Measurements from ENCODE around the gene TNFRSF13B. TPM values are rescaled to one million over a fixed set of nuclear protein-coding genes. Genes with fewer than 3 reads are reported as not detected.
A peak's percentile ranks its signal among the peaks of the same experiment; 100 is the strongest.

TNFRSF13B gene
- polyA plus RNA-seq, 1 of the 3 experiments (the other 2 are of a cell fraction) = not detected

DNA sequence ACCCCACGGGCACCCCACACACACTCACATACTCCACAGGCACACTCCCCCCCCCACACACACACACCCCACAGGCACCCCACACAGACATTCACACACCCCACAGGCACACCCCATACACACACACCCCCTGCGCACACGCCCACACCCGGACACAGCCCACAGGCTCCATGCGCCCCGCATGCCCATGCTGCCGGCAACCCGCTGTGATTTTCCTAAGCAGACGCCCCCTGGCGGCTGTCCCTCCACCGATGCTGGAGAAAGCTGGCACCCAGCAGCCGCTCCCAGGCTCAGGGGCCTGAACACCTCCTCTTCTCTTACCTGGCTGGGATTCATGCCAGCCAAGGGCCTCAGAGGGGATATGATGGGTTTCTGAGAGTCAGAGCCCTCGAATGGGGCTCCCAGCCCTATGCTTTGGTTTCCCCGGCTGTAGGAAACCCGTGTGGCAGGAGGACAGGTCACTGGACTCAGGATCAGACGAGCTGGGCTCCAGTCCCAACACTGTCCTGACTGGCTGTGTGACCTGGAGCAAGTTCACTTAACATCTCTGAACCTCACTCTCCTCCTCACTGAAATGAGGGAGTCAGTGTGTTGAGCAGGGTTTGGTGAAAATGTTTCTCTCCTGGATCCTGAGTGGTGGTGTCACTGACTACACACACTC is 19.6 kb upstream of the TNFRSF13B start (continued):
- no peak for TF ChIP-seq EZH2phosphoT487 (IDR thresholded peaks at IDR 0.05; ENCODE audit: borderline replicate concordance, low read depth)
- TF ChIP-seq GABPA (IDR thresholded peaks at IDR 0.05; ENCODE audit: low read depth) = no peak
- TF ChIP-seq SIN3A (IDR thresholded peaks at IDR 0.05; ENCODE audit: borderline replicate concordance, low read depth, low read length) = no peak
- peak; percentile 82 for TF ChIP-seq SMC3 (IDR thresholded peaks at IDR 0.05; ENCODE audit: low read depth, low read length)
- TF ChIP-seq EP300 (IDR thresholded peaks at IDR 0.05; ENCODE audit: borderline replicate concordance in 1 of 2, low read depth in 1 of 2, low read length in 1 of 2) = no peak

DNA sequence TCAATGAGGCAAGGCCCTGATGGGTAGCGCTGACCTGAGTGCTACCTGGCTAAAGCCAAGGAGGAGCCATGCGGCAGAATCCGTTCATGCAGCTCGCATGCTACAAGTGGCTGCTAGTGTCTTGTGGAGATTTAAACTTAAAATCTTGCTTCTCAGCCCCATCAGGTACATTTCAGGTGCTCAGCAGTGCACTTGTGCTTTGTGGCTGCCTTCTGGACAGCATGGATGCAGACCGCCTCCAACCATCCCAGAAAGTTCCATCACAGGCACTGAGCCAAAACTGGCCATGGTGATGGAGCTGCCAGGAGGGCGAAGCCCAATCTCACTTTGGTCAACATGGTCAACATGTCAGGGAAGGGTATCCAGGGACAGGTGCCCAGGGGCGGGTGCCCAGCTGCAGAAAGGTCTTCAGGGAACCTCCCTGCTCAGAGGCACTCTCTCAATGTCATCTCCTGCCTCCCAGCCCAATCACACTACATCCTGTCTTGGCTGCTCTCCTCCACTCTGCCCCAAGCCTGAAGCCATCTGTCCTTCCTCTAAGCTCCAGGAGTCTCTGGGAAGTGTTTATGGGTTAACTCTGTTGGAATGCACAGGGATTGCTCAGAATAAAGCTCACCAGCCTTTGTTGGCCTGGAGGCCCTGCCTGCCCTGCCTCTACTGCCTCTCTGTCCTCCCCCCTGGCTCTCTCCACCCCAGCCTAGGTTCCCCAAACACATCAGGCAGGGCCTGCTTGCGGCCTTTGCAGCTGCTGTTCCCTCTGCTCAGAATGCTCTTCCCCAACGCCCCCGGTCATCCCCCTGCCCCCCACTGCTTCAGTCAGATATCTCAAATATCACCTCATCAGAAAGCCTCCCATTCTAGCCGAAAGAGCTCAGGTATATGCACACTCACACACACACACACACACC is 18.3 kb upstream of the TNFRSF13B start:
- 80% methylated on average over 8 of the region's 11 CpGs for WGBS (ENCODE audit: low lambda C conversion rate)
- ChIA-PET CTCF (interaction anchor here (0.8 to 4.7 kb wide), 10 partner anchors 9 to 652 kb away, joined by 3 to 38 read pairs (median 3); partner anchors contain the start of gene MPRIP), POLR2A (no interaction called here)

DNA sequence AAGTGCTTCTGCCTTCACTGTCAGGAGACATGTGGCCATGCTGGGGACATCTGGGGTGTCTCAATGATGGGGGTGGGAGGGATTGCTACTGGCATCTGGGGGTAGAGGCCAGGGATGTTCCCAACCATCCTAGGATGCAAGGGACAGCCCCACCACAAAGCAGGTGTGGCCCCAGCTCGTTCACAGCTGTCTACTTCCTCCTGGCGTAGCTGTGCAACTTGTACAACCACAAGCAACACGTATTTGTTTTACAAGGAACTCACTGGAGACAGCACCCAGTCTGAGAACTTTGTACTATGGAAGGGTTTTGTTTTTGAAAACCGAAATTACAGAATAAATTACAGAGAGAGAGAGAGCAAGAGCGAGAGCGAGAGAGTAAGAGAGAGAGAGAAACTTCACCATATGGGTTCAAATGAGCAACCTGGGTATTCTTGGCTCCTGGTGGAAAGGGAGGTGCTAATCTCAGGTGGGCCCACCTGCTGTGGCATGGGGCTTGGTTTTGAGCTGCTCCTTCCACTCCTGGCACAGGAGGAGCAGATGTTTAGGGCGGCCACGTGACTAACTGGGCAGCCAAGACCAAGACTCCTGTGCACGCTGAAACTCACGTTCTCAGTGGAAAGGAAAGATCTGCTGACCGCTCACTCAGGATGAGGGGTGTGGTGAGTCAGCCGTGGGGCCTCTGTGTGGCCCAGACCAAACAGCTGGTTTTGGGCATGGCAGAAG is 17.5 kb upstream of the TNFRSF13B start:
- no peak for DNase-seq
- Histone ChIP-seq H3K4me2 (no peak overlapping the region), H3K27ac (ENCODE audit: low read depth in 2 of 2, low read length in 1 of 2) (no peak overlapping the region), H3K9me3 (no peaks in the 10 kb centered on the region), H3F3A (replicated peaks; ENCODE audit: insufficient read depth) (peaks cover 4% of the 10 kb centered on the region), H3K4me3 (ENCODE audit: low read depth in 2 of 2, low read length in 1 of 2) (no peak overlapping the region), H3K9ac (no peak overlapping the region), H3K4me1 (ENCODE audit: control insufficient read depth in 1 of 2, insufficient read depth in 2 of 2, low read depth in 1 of 2, low read length in 1 of 2) (no peaks in the 10 kb centered on the region), H3K9me2 (no peaks in the 10 kb centered on the region), H4K20me1 (ENCODE audit: insufficient read depth) (no peaks in the 10 kb centered on the region), H3K79me2 (ENCODE audit: insufficient read depth) (no peaks in the 10 kb centered on the region), H2AFZ (ENCODE audit: low read depth) (no peak overlapping the region), H3K27me3 (ENCODE audit: insufficient read depth) (peaks cover 6% of the 10 kb centered on the region), H3K36me3 (replicated peaks in 1 of 2; ENCODE audit: control insufficient read depth in 1 of 2, insufficient read depth in 2 of 2, low read length in 1 of 2) (no peaks in the 10 kb centered on the region)
- ChIA-PET CTCF (interaction anchor here (1.0 to 4.7 kb wide), 5 partner anchors 8 to 175 kb away, joined by 3 to 38 read pairs (median 3); no protein-coding TSS in a partner anchor), POLR2A (no interaction called here)
- TF ChIP-seq SMC3 (IDR thresholded peaks at IDR 0.05; ENCODE audit: low read depth, low read length) = no peak
- TF ChIP-seq RFX5 (IDR thresholded peaks at IDR 0.05; ENCODE audit: low read length) = no peak
- no peak for TF ChIP-seq EP300 (IDR thresholded peaks at IDR 0.05; ENCODE audit: borderline replicate concordance in 1 of 2, low read depth in 1 of 2, low read length in 1 of 2)
- TF ChIP-seq, protein P1, sequence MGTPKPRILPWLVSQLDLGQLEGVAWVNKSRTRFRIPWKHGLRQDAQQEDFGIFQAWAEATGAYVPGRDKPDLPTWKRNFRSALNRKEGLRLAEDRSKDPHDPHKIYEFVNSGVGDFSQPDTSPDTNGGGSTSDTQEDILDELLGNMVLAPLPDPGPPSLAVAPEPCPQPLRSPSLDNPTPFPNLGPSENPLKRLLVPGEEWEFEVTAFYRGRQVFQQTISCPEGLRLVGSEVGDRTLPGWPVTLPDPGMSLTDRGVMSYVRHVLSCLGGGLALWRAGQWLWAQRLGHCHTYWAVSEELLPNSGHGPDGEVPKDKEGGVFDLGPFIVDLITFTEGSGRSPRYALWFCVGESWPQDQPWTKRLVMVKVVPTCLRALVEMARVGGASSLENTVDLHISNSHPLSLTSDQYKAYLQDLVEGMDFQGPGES (IDR thresholded peaks at IDR 0.05; ENCODE audit: low read depth, low read length) = no peak
- TF ChIP-seq MXI1 (IDR thresholded peaks at IDR 0.05; ENCODE audit: low read depth, low read length) = no peak
- no peak for TF ChIP-seq EZH2phosphoT487 (IDR thresholded peaks at IDR 0.05; ENCODE audit: borderline replicate concordance, low read depth)
- WGBS (ENCODE audit: low lambda C conversion rate) = 72% methylated on average over 9 of the region's 12 CpGs

More for the DNA sequence above, 18.3 kb upstream of the TNFRSF13B start:
- H2AFZ ChIP-seq (ENCODE audit: low read depth) = no peak overlapping the region
- H3K9me2 ChIP-seq = no peaks in the 10 kb centered on the region
- no peaks in the 10 kb centered on the region for H3K9me3 ChIP-seq
- H3K9ac ChIP-seq = no peak overlapping the region
- TF ChIP-seq, protein P2, sequence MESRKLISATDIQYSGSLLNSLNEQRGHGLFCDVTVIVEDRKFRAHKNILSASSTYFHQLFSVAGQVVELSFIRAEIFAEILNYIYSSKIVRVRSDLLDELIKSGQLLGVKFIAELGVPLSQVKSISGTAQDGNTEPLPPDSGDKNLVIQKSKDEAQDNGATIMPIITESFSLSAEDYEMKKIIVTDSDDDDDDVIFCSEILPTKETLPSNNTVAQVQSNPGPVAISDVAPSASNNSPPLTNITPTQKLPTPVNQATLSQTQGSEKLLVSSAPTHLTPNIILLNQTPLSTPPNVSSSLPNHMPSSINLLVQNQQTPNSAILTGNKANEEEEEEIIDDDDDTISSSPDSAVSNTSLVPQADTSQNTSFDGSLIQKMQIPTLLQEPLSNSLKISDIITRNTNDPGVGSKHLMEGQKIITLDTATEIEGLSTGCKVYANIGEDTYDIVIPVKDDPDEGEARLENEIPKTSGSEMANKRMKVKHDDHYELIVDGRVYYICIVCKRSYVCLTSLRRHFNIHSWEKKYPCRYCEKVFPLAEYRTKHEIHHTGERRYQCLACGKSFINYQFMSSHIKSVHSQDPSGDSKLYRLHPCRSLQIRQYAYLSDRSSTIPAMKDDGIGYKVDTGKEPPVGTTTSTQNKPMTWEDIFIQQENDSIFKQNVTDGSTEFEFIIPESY (IDR thresholded peaks at IDR 0.05; ENCODE audit: borderline replicate concordance, low read depth) = no peak
- TF ChIP-seq TCF12 (IDR thresholded peaks at IDR 0.05) = peak; percentile 15; the same call in 1 of the 2 replicates
- peaks cover 4% of the 10 kb centered on the region for H3F3A ChIP-seq (replicated peaks; ENCODE audit: insufficient read depth)
- H3K79me2 ChIP-seq (ENCODE audit: insufficient read depth) = no peaks in the 10 kb centered on the region
- no peak for DNase-seq
- peaks cover 3% of the 10 kb centered on the region for H3K27me3 ChIP-seq (ENCODE audit: insufficient read depth)
- H4K20me1 ChIP-seq (ENCODE audit: insufficient read depth) = no peaks in the 10 kb centered on the region
- no peaks in the 10 kb centered on the region for H3K36me3 ChIP-seq (replicated peaks in 1 of 2; ENCODE audit: control insufficient read depth in 1 of 2, insufficient read depth in 2 of 2, low read length in 1 of 2)
- H3K4me1 ChIP-seq (ENCODE audit: control insufficient read depth in 1 of 2, insufficient read depth in 2 of 2, low read depth in 1 of 2, low read length in 1 of 2) = no peaks in the 10 kb centered on the region
- no peak overlapping the region for H3K27ac ChIP-seq (ENCODE audit: low read depth in 2 of 2, low read length in 1 of 2)
- H3K4me2 ChIP-seq = no peak overlapping the region
- H3K4me3 ChIP-seq (ENCODE audit: low read depth in 2 of 2, low read length in 1 of 2) = no peak overlapping the region
